GM23338 (cell line): ENCODE data around the gene ACTG2. TPM values are rescaled to one million over a fixed set of nuclear protein-coding genes. Genes with fewer than 3 reads are reported as not detected.

Source experiments
- ATAC-seq: fragments of 200-7000 bp; cut with Tn5 transposase; 3 replicates; pipeline ENCODE4 v1.9.1; 2020
- DNase-seq: peaks from one replicate; pipeline ENCODE4 v3.0.0-alpha.2; 2015; ENCODE audit warnings: low spot score
- H2AFZ ChIP-seq: fragments of 200-600 bp; sonication (generic); 2 replicates; pipeline ENCODE4 v1.8.0; 2016; ENCODE audit warnings: antibody characterized with exemption, mild to moderate bottlenecking, moderate library complexity
- H3F3A ChIP-seq: fragments of 200-600 bp; sonication (generic); replicated peaks from 2 replicates; pipeline ENCODE4 v1.8.0; 2017; ENCODE audit warnings: antibody characterized with exemption, mixed run types, low read depth
- H3K27ac ChIP-seq: fragments of 200-600 bp; sonication (generic); 2 replicates; pipeline ENCODE4 v1.6.1; 2016; ENCODE audit warnings: low read depth
- H3K27me3 ChIP-seq: fragments of 200-600 bp; sonication (generic); 2 replicates; pipeline ENCODE4 v1.8.0; 2016; ENCODE audit warnings: mild to moderate bottlenecking, mixed run types, moderate library complexity; ENCODE audit not compliant: insufficient read depth
- H3K36me3 ChIP-seq: fragments of 200-600 bp; sonication (generic); 2 replicates; pipeline ENCODE4 v1.8.0; 2016; ENCODE audit warnings: mild to moderate bottlenecking; ENCODE audit not compliant: insufficient read depth
- H3K4me1 ChIP-seq: fragments of 200-600 bp; sonication (generic); 2 replicates; pipeline ENCODE4 v1.8.0; 2016; ENCODE audit warnings: mild to moderate bottlenecking, moderate library complexity; ENCODE audit not compliant: insufficient read depth
- H3K4me2 ChIP-seq: fragments of 200-600 bp; sonication (generic); 2 replicates; pipeline ENCODE4 v1.7.1; 2017; ENCODE audit warnings: mixed run types
- H3K4me3 ChIP-seq: fragments of 200-600 bp; sonication (generic); 2 replicates; pipeline ENCODE4 v1.6.1; 2016; ENCODE audit warnings: mixed run types
- H3K79me2 ChIP-seq: fragments of 200-600 bp; sonication (generic); replicated peaks from 2 replicates; pipeline ENCODE4 v1.8.0; 2017; ENCODE audit warnings: mild to moderate bottlenecking; ENCODE audit not compliant: insufficient read depth
- H3K9me2 ChIP-seq: fragments of 200-600 bp; sonication (generic); 2 replicates; pipeline ENCODE4 v1.8.0; 2017; ENCODE audit not compliant: insufficient read depth
- H4K20me1 ChIP-seq: fragments of 200-600 bp; sonication (generic); replicated peaks from 2 replicates; pipeline ENCODE4 v1.8.0; 2017; ENCODE audit warnings: mild to moderate bottlenecking; ENCODE audit not compliant: insufficient read depth
- H3K27ac Mint-ChIP-seq: 2 replicates; pipeline ENCODE4 v1.8.0; 2020; ENCODE audit warnings: inconsistent platforms, mild to moderate bottlenecking, moderate library complexity, mixed read lengths
- H3K27me3 Mint-ChIP-seq: 3 replicates; pipeline ENCODE4 v1.8.0; 2022; ENCODE audit warnings: low read depth, mild to moderate bottlenecking, moderate library complexity, mixed read lengths, inconsistent platforms; ENCODE audit not compliant: insufficient read depth, poor library complexity
- H3K36me3 Mint-ChIP-seq: 3 replicates; pipeline ENCODE4 v1.8.0; 2021; ENCODE audit warnings: low read depth, mild to moderate bottlenecking, inconsistent platforms, moderate library complexity, mixed read lengths
- H3K4me1 Mint-ChIP-seq: 3 replicates; pipeline ENCODE4 v1.8.0; 2020; ENCODE audit warnings: mild to moderate bottlenecking, inconsistent platforms, mixed read lengths
- H3K4me3 Mint-ChIP-seq: 3 replicates; pipeline ENCODE4 v1.8.0; 2021; ENCODE audit warnings: moderate library complexity, mild to moderate bottlenecking, inconsistent platforms, mixed read lengths
- H3K9me3 Mint-ChIP-seq: 3 replicates; pipeline ENCODE4 v1.8.0; 2020; ENCODE audit warnings: moderate library complexity, mild to moderate bottlenecking, inconsistent platforms, mixed read lengths
- CREB1 ChIP-seq: fragments of 250-450 bp; sonication (Bioruptor Pico); IDR thresholded peaks from 2 replicates; pipeline ENCODE4 v1.5.0; 2020; ENCODE audit warnings: low read depth, mild to moderate bottlenecking, moderate library complexity
- CTCF ChIP-seq, 2 experiments: fragments of 200-600 bp in 1 of 2; sonication (generic) in 1 of 2; conservative IDR thresholded peaks; 2 replicates each; pipeline versions ENCODE4 v1.5.1 to v1.6.1; 2016 to 2017; ENCODE audit warnings: antibody characterized with exemption in 2 of 2, low read depth in 2 of 2, mild to moderate bottlenecking in 2 of 2, moderate library complexity in 1 of 2
- EZH2 ChIP-seq: fragments of 200-600 bp; sonication (generic); IDR thresholded peaks from one replicate; pipeline ENCODE4 v1.8.0; 2017; ENCODE audit warnings: antibody characterized with exemption, mild to moderate bottlenecking, low read depth; ENCODE audit not compliant: unreplicated experiment
- EZH2phosphoT487 ChIP-seq: fragments of 200-600 bp; sonication (generic); IDR thresholded peaks from one replicate; pipeline ENCODE4 v1.8.1; 2018; ENCODE audit warnings: antibody characterized with exemption; ENCODE audit not compliant: unreplicated experiment
- JUNB ChIP-seq: IDR thresholded peaks from one replicate; pipeline ENCODE4 v1.6.1; 2016; ENCODE audit warnings: antibody characterized with exemption; ENCODE audit not compliant: unreplicated experiment
- NANOG ChIP-seq: IDR thresholded peaks from 2 replicates; pipeline ENCODE4 v1.6.1; 2016; ENCODE audit warnings: antibody characterized with exemption, borderline replicate concordance
- POLR2AphosphoS5 ChIP-seq: IDR thresholded peaks from 2 replicates; pipeline ENCODE4 v1.6.1; 2016; ENCODE audit warnings: antibody characterized with exemption, low read depth
- REST ChIP-seq: IDR thresholded peaks from one replicate; pipeline ENCODE4 v1.6.1; 2018; ENCODE audit warnings: antibody characterized with exemption; ENCODE audit not compliant: unreplicated experiment
- STAT1 ChIP-seq: IDR thresholded peaks from one replicate; pipeline ENCODE4 v1.6.1; 2016; ENCODE audit warnings: antibody characterized with exemption; ENCODE audit not compliant: unreplicated experiment
- ZNF114 ChIP-seq: fragments of 250-450 bp; sonication (Bioruptor Pico); IDR thresholded peaks from 2 replicates; pipeline ENCODE4 v1.5.0; 2020; ENCODE audit warnings: mild to moderate bottlenecking, moderate library complexity
- polyA plus RNA-seq: library from polyadenylated mRNA; unstranded; fragments of >200 nt; fragmentation: Nextera tagmentation; extraction: Ambion mirVana; gene quantifications from 2 replicates; pipeline ENCODE4 v1.2.1, GENCODE V29; 2016
- total RNA-seq: library from RNA; depleted of rRNA; stranded (reverse); fragments of >200 nt; shearing (Covaris generic); gene quantifications from 2 replicates; pipeline ENCODE4 v1.2.3, GENCODE V29; 2014
- TF ChIP-seq, protein P1 (sequence below): IDR thresholded peaks from 2 replicates; pipeline ENCODE4 v1.6.1; 2016; ENCODE audit warnings: antibody characterized with exemption

Gene ACTG2
- total and polyA plus RNA-seq, 2 experiments from 2014 or later, result 8.0 to 8.5 TPM

DNA sequence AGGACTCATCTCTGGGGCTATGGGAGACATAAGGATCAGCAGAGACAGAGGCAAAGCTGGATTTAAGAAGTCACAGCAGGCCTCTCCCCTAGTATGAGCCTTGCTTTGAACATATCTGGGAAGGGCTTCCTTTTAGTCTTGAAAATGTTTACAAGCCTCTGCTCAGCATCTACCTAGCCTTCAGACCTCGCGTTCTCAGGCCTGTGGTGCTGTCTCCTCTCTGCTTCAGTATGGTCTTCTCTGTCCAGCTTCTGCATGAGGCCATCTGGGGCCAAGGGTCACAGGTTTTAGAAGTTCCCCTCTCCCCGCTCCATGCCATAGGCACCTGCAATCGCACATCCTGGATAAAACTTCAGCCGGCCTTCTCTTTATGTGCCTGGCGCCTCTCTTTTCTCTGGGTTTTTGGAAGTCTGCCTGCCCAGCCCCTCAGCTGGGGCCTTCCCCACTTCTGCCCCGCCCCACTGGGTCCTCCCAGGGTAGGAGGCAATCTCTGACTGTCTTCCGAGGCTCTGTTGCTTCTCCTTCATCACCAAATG, 7.1 kb downstream of the ACTG2 start:
- Mint-ChIP-seq H3K4me1 (peaks cover 5% of the 10 kb centered on the region; the same call in 1 of the 3 replicates), H3K27ac (no peak overlapping the region), H3K36me3 (no peaks in the 10 kb centered on the region), H3K9me3 (no peaks in the 10 kb centered on the region), H3K27me3 (peaks cover 5% of the 10 kb centered on the region), H3K4me3 (no peak overlapping the region)
- no peaks in the 10 kb centered on the region for H3K9me2 ChIP-seq
- no peak overlapping the region for H3K27ac ChIP-seq
- H2AFZ ChIP-seq, result peak overlapping the region; percentile 38; the same call in 1 of the 2 replicates
- H3F3A ChIP-seq, result no peaks in the 10 kb centered on the region
- H4K20me1 ChIP-seq, result no peaks in the 10 kb centered on the region
- DNase-seq, result no peak
- no peaks in the 10 kb centered on the region for H3K27me3 ChIP-seq
- no peaks in the 10 kb centered on the region for H3K79me2 ChIP-seq
- H3K4me1 ChIP-seq, result no peaks in the 10 kb centered on the region
- TF ChIP-seq, protein P1, sequence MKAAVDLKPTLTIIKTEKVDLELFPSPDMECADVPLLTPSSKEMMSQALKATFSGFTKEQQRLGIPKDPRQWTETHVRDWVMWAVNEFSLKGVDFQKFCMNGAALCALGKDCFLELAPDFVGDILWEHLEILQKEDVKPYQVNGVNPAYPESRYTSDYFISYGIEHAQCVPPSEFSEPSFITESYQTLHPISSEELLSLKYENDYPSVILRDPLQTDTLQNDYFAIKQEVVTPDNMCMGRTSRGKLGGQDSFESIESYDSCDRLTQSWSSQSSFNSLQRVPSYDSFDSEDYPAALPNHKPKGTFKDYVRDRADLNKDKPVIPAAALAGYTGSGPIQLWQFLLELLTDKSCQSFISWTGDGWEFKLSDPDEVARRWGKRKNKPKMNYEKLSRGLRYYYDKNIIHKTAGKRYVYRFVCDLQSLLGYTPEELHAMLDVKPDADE, result no peak
- TF ChIP-seq STAT1 (no peak), ZNF114 (CRISPR knock-in tag) (no peak), CTCF (conservative IDR thresholded peaks at IDR 0.05; ENCODE audit: low read depth in 2 of 2) (no peak), JUNB (no peak), REST (no peak), POLR2AphosphoS5 (no peak), EZH2 (no peak), CREB1 (CRISPR knock-in tag) (no peak), NANOG (no peak), EZH2phosphoT487 (no peak)
- H3K4me3 ChIP-seq, result no peak overlapping the region
- no peak for ATAC-seq
- no peak overlapping the region for H3K4me2 ChIP-seq
- no peaks in the 10 kb centered on the region for H3K36me3 ChIP-seq
